ENCODE measurements around the gene UBE2C. TPM values are rescaled to one million over a fixed set of nuclear protein-coding genes. Genes with fewer than 3 reads are reported as not detected.

UBE2C gene
- total RNA-seq, 1 donor from 2014 or later: 17.2 TPM

DNA sequence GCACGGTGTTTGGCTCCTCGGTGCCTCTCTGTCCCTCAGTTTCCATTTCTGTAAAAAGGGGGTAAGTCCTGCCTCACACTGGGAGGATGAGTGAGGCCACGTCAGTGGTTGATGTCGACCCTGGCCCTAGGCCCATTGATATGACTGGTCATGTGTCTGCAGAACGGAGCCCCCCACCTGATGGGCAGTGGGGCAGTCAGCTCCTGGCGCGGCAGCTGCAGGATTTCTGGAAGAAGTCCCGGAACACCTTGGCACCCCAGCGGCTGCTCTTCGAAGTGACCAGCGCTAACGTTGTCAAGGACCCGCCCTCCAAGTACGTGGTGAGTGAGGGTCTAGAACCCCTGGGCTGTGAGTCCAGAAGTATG, 22.3 kb downstream of the UBE2C start:
- TF ChIP-seq, protein P1, sequence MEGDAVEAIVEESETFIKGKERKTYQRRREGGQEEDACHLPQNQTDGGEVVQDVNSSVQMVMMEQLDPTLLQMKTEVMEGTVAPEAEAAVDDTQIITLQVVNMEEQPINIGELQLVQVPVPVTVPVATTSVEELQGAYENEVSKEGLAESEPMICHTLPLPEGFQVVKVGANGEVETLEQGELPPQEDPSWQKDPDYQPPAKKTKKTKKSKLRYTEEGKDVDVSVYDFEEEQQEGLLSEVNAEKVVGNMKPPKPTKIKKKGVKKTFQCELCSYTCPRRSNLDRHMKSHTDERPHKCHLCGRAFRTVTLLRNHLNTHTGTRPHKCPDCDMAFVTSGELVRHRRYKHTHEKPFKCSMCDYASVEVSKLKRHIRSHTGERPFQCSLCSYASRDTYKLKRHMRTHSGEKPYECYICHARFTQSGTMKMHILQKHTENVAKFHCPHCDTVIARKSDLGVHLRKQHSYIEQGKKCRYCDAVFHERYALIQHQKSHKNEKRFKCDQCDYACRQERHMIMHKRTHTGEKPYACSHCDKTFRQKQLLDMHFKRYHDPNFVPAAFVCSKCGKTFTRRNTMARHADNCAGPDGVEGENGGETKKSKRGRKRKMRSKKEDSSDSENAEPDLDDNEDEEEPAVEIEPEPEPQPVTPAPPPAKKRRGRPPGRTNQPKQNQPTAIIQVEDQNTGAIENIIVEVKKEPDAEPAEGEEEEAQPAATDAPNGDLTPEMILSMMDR (IDR thresholded peaks at IDR 0.05): no peak
- Mint-ChIP-seq H3K27ac (ENCODE audit: unreplicated experiment) (peak overlapping the region; percentile 49), H3K9me3 (ENCODE audit: low read depth) (no peaks in the 10 kb centered on the region), H3K4me3 (ENCODE audit: unreplicated experiment) (peak overlapping the region; percentile 89), H3K4me1 (ENCODE audit: low read depth) (peaks cover 41% of the 10 kb centered on the region), H3K36me3 (ENCODE audit: low read depth) (peaks cover 1% of the 10 kb centered on the region), H3K27me3 (ENCODE audit: low read depth) (no peaks in the 10 kb centered on the region)
- DNase-seq (ENCODE audit: low spot score): peak; percentile 72

DNA sequence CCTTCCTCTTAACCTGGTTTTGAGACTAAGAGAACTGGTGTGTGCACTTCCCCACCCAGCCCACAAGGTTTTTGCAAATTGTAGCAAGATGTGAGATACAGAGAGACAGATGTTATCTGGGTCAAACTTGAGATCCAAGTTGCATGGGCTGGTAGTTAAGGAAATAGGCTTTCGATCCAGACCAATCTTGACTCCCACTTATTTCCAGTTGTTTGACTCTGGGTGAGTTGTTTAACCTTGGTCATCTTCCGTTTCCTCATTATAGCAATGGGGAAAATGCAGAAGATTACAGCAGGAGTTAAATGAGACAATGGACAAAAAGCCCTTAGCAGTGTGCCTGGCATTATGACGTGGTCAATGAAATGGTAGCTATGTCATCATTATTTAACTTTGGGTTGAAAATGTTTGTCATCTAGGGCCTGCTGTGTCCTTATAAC, 22.9 kb downstream of the UBE2C start:
- no peak for DNase-seq (ENCODE audit: low spot score)
- Mint-ChIP-seq H3K36me3 (ENCODE audit: low read depth) (peaks cover 1% of the 10 kb centered on the region), H3K4me1 (ENCODE audit: low read depth) (peaks cover 40% of the 10 kb centered on the region), H3K9me3 (ENCODE audit: low read depth) (no peaks in the 10 kb centered on the region), H3K4me3 (ENCODE audit: unreplicated experiment) (peak overlapping the region; percentile 89), H3K27me3 (ENCODE audit: low read depth) (no peaks in the 10 kb centered on the region), H3K27ac (ENCODE audit: unreplicated experiment) (peak overlapping the region; percentile 61)
- TF ChIP-seq, protein P1 (IDR thresholded peaks at IDR 0.05): no peak

DNA sequence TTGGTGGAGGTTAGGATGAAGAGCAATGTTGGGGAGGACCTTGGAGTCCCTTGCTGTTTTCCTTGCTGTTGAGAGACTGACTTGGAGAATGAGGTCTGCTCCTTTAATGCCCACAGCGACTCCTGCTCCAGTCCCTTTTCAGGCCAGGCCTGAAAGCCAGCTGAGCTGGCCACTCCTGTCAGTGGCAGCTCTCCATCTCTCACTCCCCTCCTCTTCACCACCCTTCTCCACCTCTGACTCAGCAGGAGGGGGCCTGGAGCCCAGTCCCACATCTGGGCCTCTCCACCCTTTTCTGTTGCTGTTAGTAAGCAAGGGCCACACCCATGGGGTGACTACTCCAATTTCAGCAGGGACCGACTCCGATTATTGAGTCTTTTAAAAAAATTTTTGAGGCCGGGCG, 23.4 kb downstream of the UBE2C start:
- Mint-ChIP-seq H3K9me3 (ENCODE audit: low read depth) (no peaks in the 10 kb centered on the region), H3K27ac (ENCODE audit: unreplicated experiment) (peak overlapping the region; percentile 61), H3K27me3 (ENCODE audit: low read depth) (no peaks in the 10 kb centered on the region), H3K36me3 (ENCODE audit: low read depth) (peaks cover 1% of the 10 kb centered on the region), H3K4me1 (ENCODE audit: low read depth) (peaks cover 39% of the 10 kb centered on the region), H3K4me3 (ENCODE audit: unreplicated experiment) (peak overlapping the region; percentile 89)
- TF ChIP-seq, protein P1 (IDR thresholded peaks at IDR 0.05): no peak
- no peak for DNase-seq (ENCODE audit: low spot score)

DNA sequence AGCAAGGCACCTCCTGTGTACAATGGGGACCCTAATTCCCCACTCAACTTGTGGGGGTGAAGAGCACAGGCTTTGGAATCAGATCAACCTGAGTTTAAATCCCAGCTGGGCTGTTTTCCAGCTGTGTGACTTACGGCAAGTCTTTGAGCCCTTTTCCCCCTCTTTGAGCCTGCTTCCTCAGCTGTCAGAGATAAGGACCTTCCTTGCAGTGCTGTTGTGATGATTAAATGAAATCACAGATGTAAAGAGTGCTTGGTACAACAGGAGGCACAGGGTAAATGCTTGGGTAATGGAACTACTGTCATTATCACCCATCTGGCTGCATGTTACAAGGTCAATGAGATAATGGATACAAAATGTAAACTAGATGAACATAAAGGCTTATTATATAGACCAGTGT, 24.4 kb downstream of the UBE2C start:
- no peak for DNase-seq (ENCODE audit: low spot score)
- no peaks in the 10 kb centered on the region for H3K27me3 Mint-ChIP-seq (ENCODE audit: low read depth)
- TF ChIP-seq, protein P1 (IDR thresholded peaks at IDR 0.05): no peak
- no peaks in the 10 kb centered on the region for H3K9me3 Mint-ChIP-seq (ENCODE audit: low read depth)
- H3K4me1 Mint-ChIP-seq (ENCODE audit: low read depth): peaks cover 39% of the 10 kb centered on the region
- H3K36me3 Mint-ChIP-seq (ENCODE audit: low read depth): peaks cover 1% of the 10 kb centered on the region
- H3K27ac Mint-ChIP-seq (ENCODE audit: unreplicated experiment): peak overlapping the region; percentile 14
- H3K4me3 Mint-ChIP-seq (ENCODE audit: unreplicated experiment): no peak overlapping the region

DNA sequence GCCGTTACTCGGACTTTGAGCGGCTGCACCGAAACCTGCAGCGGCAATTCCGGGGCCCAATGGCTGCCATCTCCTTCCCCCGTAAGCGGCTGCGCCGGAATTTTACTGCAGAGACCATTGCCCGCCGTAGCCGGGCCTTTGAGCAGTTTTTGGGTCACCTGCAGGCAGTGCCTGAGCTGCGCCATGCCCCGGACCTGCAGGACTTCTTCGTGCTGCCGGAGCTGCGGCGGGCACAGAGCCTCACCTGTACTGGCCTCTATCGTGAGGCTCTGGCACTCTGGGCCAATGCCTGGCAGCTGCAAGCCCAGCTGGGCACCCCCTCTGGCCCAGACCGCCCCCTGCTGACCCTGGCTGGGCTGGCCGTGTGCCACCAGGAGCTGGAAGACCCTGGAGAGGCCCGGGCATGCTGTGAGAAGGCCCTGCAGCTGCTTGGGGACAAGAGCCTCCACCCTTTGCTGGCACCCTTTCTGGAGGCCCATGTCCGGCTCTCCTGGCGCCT, 28.3 kb downstream of the UBE2C start:
- Mint-ChIP-seq H3K36me3 (ENCODE audit: low read depth) (peaks cover 7% of the 10 kb centered on the region), H3K4me1 (ENCODE audit: low read depth) (peaks cover 21% of the 10 kb centered on the region), H3K9me3 (ENCODE audit: low read depth) (no peaks in the 10 kb centered on the region), H3K27me3 (ENCODE audit: low read depth) (no peaks in the 10 kb centered on the region), H3K27ac (ENCODE audit: unreplicated experiment) (no peak overlapping the region), H3K4me3 (ENCODE audit: unreplicated experiment) (no peak overlapping the region)
- no peak for DNase-seq (ENCODE audit: low spot score)
- TF ChIP-seq, protein P1 (IDR thresholded peaks at IDR 0.05): no peak
